ENCODE results near the gene UNC119.

Gene UNC119

DNA sequence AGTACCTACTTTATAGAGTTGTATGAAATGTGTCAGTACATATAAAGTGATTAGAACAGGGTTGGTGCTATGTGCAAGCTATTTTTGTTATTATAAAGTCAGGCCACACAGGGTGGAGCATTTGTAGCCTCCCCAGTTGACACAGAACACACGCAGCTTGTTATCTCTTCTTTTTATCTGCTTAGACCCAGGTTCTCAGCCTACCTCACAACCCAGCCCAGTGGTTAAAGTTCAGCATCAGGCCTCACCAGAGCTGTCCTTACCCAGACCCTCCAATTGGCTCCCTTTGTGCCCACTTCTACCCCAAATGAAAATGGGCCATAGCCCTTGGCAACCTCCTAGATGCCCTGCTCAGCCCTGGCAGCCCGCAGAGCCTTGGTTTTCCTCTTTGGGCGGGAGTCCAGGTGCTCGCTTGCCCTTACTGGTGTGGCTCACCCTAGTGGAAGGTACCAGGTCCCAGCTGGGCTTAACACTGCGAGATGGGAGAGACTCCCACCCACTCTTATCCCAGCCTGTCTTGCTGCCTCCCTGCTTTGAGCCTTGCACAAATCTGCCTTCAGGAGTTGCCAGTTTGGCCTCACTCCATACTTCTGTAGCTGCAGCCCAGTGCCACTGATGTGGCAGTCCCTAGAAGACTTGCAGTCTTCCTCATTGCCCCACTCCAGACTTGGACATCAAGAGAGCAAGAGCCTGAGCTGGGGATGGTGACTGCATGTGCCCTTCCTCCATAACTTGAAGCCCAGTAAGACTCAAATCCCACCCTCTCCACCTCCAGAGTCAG, 20.0 kb upstream of the UNC119 start:
- DNase-seq, result no peak

DNA sequence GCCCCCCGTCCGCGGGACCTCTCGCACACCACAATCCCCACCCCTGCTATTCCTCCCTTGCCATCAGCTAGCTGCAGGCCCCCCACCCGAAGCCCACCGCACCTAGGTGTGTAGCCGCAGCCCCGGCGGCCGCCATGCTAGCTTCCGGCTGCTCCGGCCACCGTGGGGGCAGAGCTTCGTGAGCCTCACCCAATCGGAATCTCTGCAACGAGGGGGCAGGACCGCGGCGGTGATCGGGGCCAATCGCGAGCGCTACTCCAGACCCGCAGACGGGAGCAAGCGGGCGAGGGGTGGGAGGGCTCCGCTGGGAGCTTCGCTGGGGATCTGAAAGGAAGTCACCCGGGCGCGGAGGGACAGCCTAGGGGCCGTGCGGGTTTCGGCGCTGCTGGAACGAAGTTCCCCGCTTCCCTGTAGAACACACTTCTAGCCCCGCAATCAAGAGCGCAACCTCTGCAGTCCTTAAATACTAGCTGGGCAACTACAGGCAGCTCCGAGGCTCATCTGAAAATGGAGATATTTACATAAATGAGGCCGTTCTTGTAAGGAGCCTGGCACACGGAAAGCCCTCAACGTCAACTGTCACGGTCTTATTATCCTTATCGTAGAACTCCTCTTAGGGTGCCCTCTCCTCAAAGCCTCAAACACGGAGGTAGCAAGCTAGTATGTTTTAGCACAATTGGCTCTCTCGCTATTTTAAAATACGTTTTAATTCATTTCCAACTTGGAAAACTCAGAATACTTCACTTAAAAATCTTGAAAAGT, 19.1 kb upstream of the UNC119 start, which contains the start of gene PIGS:
TSS of gene PIGS (minus strand) at position 164 of the 762 bp plus-strand sequence. CDS start at position 136, 28 bp downstream.
- DNase-seq, result peak; percentile 88

DNA sequence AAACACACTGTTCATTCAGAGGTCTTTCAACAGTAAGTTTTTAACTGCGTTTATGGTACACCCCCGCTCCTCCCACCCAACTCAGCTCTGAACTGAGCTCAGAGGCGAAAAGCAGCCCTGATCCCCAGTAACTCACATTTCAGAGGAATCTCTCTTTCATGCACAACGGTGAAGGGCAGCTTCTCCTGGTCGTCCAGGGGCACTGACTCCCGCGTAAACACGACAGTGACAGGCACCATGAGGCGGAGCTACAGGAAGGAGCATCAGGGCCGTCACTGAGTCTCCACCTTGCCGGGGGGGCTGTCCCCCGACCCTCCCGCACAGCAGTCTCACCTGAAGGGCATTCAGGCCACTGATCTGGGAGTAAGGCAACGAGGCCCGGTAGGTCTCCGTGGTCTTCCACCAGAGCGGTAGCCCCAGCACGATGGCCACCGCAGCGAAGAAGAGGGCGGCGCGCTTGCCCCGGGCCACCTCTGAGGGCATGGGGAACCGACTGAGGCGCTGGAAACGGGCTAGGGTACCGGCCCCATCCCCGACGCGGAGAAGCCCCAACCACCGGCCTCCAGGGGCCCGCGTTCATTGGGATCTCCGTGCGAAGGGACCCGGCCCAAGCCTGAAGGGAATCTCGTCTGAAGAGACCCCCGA, 18.4 kb upstream of the UNC119 start:
- peak; percentile 29 for DNase-seq

DNA sequence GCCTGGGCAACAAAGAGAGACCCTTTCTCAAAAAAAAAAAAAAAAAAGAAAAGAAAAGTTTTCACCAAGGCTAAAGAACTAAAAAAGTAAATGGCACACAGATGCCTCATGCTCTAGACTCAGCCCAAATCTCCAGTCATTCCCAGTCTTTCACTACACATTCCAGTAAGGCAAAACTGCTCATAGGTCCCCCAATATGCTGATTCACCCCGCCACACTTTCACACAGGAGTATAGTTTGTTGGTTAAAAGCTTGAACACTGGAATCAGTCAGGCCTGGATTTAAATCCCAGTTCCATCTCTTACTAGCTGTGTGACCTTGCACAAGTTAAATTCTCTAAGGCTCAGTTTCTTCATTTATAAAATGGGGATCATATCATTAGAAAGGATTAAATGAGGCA, 17.0 kb upstream of the UNC119 start:
- no peak for DNase-seq

DNA sequence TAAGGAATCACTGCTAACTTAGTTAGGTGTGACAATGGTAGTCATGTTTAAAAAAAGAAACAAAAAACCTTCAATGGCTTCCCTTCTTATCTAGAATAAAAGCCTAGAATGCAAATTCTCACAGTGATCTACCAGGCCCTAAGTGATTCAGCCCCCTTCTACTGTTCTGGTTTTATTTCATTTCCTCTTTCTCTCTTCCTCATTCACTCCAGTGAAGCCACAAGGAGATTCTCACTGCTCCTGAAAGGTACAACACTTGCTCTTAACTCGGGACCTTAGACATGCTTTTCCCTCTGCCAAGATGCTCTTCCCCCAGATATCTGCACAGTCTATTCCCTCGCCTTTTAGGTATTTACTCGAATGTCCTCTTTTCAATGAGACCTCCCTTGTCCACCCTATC, 15.2 kb upstream of the UNC119 start:
- no peak for DNase-seq

DNA sequence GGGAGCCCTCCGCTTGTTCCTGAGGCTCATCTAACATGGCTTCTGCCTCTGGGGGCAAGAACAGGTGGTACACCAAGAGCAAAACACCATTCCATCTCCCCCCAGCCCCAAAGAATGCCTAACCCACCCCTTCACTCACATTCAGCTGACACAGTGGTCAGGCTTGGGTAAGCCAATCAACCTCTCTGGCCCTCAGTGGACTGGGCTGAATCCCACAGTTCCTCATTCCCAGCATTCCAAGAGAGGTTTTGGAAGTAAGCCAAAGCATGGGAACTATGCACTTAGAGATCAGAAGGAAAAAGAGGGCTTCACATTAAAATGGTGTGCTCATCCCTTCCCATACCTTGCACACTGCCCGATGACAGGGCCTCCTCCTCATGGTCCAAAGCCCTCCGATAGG, 11.1 kb upstream of the UNC119 start:
- DNase-seq, result no peak

DNA sequence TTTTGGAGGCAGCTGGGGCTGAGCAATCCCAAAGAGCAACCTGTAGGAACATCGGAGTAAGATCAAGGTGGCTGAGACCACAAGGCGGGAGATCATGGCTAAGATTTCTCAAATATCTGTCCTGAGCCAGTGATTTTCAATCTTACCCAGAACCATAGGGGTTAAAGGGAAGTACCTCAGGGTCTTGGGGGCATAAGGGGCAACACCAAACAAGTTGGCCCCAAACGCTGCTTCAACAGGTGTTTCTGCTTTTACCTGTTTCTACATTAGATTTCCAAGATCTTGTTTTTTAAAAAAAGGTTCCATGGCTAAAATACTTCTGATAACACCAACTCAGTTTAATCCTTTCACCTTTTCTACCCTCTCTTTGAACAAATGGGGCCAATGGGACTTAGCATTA, 2.6 kb upstream of the UNC119 start:
- no peak for DNase-seq

DNA sequence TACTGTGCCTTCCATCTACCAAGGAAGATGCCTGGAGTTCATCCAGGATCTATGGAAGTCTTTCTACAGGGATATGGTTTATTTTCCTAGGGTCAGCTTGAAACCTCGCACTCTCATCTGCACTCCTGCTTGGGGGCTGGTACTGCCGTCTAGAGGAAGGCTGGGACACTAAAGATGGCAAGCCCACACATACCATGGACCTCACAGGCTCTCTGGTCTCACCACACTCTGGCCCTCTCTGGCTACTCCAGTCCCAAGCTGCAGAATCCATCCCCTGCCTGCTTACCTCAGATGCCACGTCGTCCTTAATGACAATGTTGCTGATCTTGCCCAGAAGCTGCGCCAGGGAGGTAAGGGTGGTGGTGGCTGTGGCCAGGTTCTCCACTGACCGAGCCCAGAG, 2.1 kb upstream of the UNC119 start:
- no peak for DNase-seq

DNA sequence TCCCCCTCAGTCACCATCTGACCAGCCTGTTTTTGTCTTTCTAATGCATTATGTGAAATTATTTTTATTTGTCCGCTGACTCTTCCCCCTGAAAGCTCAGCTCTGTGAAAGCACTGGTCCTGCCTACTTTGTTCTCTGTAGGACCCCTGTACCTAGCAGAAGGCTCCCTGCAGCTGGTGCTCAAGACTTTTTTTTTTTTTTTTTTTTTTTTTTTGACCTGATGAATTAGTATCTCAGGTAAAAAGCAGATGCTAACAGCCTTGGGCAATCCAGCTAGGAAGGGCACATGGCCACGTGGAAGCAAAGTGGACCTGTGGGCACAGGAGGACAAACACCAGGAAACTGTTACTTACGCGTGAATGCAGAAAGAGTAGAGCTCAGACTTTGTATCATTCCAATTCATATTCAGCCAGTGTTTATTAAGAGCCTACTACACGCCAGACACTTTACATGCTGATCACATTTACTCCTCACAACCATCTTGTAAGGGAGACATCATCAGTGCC, 629 bp upstream of the UNC119 start:
- DNase-seq, result no peak

DNA sequence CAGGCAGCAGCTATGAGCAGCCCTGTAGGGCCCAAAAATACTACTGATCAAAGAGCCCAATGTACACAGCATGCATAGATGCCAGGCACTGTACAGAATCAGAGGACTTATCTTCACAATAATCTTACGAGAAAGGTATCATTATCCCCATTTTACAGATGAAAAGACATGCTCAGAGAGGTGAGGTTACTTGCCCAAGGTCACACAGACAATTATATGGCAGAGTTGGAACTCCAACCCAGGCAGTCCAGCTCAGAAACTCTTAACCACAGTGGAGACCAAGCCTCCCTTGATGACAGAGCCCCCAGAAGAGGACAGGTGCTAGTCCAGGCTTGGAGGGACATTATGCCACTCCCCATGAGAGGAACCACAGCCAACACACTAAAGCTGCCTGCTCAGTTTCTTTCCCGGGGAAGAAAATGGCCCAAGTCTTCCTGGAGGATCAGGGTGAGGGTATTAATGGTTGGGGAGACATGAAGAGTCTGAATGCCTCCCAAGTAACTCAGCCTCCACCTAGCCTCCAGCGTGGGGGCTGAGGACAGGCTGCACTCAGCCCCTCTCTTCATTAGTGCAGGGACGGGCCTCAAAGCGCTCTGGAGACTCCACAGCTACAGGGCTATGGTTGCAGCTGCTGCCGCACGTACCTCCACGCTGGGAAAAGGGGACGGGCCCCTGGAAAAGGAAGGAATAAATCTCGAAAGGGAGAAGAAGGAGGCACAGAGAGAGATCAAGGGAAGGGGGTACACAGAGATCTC, 826 bp downstream of the UNC119 start:
- no peak for DNase-seq

DNA sequence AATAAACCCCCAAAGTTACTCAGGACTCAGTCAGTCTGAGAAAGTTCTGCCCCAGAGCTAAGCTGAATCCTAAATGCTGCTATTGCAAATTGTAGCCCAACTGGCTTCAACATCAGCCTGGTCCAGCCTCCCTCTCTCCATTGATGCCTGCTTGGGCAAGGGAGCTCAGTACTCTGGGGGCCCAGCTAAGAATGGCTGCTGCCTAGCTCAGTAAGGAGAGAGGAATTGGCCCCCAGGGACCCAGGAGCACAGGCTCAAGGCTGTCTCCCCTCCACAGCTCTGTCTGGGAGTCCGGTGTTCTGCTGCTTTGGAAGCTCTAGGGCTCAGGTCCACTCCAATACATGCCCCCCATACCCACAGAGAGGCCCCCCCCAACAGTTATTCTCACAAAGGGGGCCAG, 1.6 kb downstream of the UNC119 start:
- DNase-seq, result no peak

DNA sequence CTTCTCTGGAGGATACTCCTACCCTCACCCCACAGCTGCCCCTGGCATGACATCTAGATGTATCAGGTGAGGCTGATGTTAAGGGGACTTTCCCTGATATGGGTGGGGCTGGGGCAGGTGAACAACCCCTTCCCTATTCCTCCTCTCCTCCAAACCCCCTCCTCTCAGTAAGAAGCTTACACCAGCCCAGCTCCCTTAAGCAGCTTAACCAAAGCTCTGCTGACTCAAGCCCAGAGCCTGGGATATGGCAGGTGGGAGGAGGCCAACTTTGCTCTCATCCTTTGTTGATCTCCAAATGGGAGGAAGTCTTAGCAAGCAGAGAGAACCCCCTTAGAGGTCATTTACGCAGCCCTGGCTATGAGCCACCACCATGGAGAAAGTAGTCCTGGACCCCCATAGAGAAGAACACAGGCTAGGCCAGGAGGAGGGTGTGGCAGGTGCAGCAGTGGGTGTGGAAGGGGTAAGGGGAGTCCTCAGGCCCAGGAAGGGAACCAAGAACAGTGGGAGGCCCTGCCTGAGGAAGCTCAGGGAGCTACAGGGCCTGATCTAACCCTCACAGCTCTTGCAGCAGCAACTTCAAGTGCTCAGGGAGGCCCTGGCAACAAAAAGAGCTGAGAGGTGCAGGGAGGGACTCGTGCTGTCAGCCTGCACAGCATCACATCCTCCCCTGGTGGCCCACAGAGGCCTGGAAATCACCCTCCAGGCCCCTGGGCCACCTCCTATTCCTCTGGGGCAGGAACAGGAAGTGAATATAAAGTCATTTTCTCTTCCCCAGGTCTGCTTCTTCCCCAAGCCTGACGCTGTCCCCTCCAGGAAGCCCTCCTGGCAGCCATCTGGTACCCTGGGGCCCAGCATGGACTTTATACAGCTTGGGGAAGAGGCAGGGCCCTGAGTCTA, 2.9 kb downstream of the UNC119 start:
- DNase-seq, result no peak

DNA sequence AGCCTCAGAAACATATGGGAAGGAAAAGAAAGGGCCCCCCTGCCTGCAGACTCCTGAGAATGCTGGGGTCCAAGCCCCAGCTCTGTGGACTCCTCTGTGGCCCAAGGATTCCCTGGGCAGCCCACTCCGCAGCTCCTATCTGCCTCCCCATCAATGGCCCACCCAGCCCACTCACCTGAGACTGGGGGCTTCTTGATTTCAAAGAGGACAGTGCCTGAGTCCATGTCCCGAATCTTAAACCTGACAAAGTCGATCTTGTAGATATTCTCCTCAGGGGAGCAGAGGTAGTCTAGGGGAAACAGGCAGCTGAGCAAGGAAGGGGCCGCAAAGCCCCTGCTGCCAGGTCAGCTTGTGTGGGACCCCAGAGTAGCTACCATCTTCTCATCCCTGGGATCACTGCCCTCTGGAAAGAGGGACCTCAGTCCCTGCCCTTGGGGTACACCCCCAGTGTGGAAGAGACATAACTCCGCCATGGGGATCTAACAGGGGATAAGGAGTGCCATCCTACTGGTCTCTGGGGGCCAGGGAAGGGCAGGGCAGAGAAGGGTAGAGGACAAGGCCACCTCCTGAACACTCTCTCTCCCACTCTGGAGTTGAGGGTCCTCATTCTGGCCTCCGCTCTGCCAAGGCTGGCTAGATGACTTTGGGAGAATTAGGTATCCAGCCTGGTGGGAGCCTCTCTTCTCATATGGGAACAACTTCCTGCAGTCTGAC, 3.9 kb downstream of the UNC119 start:
- DNase-seq, result no peak

DNA sequence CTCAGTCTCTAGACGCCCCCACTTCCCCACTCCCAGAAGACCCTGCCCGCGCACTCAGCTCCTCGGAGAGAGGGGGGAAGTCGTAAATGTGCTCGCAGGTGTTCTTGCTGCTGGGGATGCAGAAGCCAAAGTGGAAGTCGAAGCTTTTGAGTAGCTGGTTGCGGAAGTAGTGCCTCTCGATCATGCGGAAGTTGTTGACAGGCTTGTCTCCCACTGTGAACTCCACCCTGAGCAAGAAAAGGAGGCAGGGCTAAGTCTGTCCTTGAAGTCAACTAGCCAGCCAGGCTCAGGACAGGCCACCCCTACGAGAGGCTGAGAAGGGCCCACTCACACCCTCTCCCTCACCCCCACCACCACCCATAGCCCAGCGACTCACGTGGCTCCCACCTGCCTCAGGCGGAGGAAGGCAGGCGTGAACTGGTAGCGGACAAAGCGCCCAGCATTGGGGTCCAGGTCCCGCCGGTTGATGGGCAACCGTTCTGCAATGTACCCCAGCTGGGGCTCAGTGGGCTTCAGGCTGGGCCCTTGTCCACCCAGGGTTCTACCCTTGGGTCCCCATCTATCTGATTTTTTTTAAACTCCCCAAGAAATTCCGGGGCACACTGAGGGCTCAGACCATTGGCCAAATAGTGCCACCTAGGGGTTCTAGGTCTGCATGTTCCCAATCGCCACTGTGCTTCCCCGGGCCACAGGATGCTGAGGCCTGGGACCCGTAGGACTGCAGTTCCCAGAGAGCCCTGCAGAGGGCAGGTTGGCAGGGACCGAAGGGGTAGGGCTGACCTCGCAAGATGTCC, 4.6 kb downstream of the UNC119 start:
- DNase-seq, result no peak

DNA sequence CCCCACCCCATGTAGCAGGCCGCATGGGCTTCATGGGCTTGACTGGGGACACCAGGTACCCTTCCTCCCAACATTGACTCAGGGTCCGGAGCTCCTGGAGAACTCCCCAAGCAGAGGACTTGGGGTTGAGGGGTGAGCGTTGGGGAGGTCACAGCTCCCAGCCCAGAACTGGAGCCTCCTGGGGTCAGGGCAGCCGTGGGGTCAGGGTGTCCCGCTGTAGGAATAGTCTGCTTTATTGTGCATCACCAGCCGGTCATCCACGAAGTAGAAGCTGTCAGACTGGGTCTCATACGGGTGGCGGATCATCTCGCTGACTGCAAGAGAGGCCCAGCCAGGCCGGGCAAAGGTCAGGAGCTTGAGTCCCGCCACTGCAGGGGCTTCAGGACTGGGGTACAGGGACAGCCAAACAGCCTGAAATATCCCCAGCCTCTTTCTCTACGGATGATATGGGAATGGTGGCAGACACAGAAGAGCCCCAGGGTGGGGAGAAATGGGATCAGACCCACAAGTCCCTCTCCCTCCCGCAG, 5.3 kb downstream of the UNC119 start:
- DNase-seq, result no peak

DNA sequence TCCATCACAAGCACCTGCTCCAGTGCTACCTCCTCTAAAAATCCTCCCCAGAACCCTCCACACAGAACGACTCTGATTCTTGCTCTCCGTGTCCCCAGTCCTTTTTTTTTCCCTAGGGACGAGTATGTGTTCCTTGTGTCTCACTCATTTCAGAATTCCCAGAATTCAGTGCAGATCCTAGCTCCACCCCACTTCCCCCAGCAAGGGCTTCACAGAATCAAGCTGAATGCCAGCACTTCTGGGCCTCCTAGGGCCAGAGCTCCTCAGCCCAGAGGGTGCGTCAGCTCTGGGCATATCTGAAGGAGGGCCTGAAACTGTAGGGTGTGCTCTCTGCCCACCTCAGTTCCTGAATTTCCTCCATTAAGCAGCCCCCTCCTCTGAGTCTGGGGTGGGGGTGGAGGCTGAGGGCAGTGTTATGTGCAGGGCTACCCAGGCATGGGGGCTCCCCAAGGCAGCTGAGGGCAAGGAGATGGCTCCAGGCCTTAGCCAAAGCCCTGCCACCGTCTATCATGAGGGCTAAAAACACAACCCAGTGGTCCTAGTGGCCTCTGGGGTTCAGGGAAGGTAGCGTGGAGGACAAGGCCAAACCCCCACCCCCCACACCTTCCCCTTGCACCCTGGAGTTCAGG, 6.5 kb downstream of the UNC119 start:
- no peak for DNase-seq

DNA sequence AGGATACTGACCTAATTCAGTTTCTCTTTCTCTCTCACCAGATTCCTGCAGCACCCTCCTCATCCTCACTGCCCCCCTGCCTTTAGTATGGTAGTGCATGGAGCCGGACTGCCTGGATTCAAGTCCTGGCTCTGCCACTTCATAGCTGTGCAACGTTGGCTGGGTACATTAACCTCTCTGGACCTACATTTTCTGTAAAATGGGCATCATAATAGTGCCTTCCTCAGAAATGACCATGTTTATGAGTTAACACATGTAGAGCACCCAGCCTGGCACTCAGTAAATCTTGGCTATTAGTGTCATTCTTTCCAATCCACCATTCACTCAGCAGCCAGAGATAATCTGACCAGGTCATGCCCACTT, 7.3 kb downstream of the UNC119 start:
- no peak for DNase-seq

DNA sequence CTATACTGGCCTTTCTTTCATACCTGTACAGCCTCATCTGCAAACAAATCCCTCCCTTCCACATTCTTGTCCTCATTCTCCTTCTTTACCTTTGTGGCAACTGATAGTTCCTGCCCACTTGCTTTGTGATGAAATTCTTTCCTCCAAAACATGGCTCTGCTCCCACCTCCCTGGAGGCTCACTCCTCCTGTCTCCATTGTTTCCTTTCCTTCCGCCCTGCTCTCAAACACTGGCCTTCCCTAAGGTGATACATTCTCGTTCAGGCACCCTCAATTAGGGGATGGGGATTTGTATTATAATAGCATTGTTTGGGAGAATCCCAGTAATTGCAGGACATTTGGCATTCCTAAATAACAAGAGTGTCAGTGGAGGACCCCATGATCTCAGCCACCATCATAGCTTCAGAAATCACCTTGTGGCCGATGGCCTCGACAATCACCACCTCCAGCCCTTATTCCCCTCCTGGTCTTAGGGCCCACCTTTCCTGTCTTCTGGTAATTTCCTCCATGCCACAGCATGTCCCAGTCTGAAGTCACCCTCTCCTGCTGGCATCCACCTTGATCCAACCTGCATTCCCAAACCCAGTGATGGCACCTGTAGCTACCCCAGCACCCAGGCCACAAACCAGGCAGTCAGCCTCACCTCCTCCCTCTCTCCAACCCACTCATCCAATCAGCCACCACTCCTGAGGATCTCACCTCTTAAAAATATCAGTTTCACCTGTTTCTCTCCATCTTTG, 7.9 kb downstream of the UNC119 start:
- DNase-seq, result no peak

DNA sequence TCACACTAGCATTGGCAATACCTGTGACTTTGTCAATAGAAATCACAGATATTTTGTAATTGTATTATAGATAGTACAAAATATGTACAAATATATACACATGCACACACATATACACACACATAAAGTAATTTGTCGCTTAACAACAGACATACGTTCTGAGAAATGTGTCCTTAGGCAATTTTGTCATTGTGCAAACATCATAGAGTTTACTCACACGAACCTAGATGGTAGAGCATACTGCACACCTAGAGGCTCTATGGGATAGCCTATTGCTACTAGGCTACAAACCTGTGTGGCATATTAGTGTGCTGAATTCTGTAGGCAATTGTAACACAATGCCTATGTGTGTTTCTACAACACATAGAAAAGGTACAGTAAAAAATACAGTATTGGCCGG, 11.0 kb downstream of the UNC119 start:
- DNase-seq, result no peak
